ENCODE results near the gene PRDX3.

GRCh38 chr10:119221201-119221600, 42.6 kb upstream of the PRDX3 start:
- TF ChIP-seq POLR2A (IDR thresholded peaks at IDR 0.05) = no peak
- no peak for TF ChIP-seq CTCF (IDR thresholded peaks at IDR 0.05)
- TF ChIP-seq POLR2AphosphoS5 (IDR thresholded peaks at IDR 0.05) = no peak
